RWPE1 (cell line): ENCODE data around the gene TNFRSF6B.

Source experiments
- CTCF ChIA-PET: fragments of 350-600 bp; sonication (Branson Sonifier 250); formaldehyde crosslinking; extraction: SDS; loops from one replicate; lab custom pipeline; 2021; lab: Yijun Ruan, JAX
- POLR2A ChIA-PET: fragments of 400-600 bp; formaldehyde crosslinking; extraction: SDS; loops from one replicate; lab custom pipeline; 2020; ENCODE audit warnings: antibody characterized with exemption; ENCODE audit not compliant: low non-redundant PET; lab: Yijun Ruan, JAX
- DNase-seq: peaks from one replicate; pipeline ENCODE4 v3.0.0; 2012; ENCODE audit warnings: low spot score
- H3K27ac ChIP-seq: fragments of 450-650 bp; 2 replicates; pipeline ENCODE4 v1.5.1; 2017
- TF ChIP-seq, protein P1 (sequence below): fragments of 450-650 bp; conservative IDR thresholded peaks from 2 replicates; pipeline ENCODE4 v1.5.1; 2017; ENCODE audit warnings: low read depth, mild to moderate bottlenecking

Gene TNFRSF6B

DNA sequence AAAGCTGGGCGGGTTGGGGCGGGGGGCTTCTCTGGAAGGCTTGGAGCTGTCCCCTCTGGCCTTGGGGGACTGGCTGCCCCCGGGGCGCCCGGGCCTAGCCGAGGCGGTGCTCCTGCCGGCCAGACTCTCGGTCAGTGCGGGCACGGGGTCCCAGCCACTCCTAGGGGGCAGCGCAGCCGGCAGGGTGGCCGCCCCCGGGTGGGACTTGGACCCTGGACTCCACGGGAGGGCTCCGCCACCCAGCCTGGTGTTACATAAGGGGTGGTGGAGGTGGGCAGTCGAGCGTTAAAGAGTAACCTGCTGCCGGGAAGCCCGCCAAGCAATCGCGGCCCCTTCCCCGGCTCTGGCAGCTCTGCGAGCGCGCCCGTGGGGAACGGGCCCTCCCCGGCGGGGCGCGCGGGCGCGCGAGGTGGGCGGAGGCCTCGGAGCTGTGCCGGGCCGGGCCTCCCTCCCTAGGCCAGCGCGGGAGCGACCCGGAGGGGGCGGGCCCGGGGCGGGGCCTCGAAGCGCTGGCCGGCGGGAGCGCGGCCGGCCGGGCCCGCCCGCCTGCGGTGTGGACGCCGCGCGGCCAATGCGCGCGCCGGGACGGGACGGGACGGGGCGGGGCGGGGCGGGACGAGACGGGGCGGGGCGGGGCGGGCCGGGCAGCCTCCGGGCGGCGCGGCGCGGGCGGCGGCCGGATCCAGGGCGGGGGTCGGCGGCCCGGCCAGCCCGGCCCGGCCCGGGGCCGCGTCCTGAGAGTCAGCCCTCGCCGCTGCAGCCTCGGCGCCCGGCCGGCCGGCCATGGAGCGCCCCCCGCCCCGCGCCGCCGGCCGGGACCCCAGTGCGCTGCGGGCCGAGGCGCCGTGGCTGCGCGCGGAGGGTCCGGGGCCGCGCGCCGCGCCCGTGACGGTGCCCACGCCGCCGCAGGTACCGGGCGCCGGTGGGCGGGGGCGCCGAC is 42.9 kb downstream of the TNFRSF6B start, which contains the start of gene SLC2A4RG:
Gene SLC2A4RG (plus strand): TSS at position 647 of the 940 bp plus-strand sequence. CDS start 137 bp downstream, at position 784.
- POLR2A ChIA-PET, result interaction anchor here (0.6 kb wide), 1 partner anchor 11 kb away, joined by 10 read pairs; no protein-coding TSS in a partner anchor
- H3K27ac ChIP-seq, result peak within 1 kb of the TSS; percentile 99
- TF ChIP-seq, protein P1, sequence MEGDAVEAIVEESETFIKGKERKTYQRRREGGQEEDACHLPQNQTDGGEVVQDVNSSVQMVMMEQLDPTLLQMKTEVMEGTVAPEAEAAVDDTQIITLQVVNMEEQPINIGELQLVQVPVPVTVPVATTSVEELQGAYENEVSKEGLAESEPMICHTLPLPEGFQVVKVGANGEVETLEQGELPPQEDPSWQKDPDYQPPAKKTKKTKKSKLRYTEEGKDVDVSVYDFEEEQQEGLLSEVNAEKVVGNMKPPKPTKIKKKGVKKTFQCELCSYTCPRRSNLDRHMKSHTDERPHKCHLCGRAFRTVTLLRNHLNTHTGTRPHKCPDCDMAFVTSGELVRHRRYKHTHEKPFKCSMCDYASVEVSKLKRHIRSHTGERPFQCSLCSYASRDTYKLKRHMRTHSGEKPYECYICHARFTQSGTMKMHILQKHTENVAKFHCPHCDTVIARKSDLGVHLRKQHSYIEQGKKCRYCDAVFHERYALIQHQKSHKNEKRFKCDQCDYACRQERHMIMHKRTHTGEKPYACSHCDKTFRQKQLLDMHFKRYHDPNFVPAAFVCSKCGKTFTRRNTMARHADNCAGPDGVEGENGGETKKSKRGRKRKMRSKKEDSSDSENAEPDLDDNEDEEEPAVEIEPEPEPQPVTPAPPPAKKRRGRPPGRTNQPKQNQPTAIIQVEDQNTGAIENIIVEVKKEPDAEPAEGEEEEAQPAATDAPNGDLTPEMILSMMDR, result no peak
- DNase-seq, result peak; percentile 98
- CTCF ChIA-PET, result interaction anchor here (2.0 kb wide), 1 partner anchor 32 kb away, joined by 8 read pairs; the partner anchor contains the start of genes ARFRP1 and ZGPAT

DNA sequence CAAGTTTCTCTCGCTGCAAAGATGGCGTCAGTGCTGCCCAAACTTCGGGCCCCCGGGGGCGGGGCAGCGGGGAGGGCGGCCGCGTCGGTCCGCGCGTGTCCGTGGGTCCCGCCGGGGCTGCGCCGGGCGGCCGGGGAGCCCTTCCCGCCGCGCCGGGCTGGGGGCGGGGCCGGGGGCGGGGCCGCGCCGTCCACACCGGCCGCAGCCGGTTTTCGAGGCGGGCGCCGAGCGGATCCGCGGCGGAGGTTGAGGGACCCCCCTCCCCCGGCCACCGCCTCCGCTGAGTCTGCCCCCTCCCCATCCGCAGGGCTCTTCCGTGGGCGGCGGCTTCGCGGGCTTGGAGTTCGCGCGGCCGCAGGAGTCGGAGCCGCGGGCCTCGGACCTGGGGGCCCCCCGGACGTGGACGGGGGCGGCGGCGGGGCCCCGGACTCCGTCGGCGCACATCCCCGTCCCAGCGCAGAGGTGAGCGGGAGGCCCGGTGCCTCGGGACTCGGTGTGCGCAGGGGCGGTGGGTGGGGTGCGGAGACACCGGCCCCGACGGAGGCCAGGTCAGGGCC is 43.7 kb downstream of the TNFRSF6B start:
- DNase-seq, result peak; percentile 68
- ChIA-PET CTCF (interaction anchor here (0.6 to 1.3 kb wide), 2 partner anchors 33 to 124 kb away, joined by 4 to 5 read pairs; partner anchors contain the start of gene ARFRP1), POLR2A (interaction anchor here (1.2 kb wide), 1 partner anchor 32 kb away, joined by 6 read pairs; the partner anchor contains the start of genes ARFRP1 and ZGPAT)
- TF ChIP-seq, protein P1, result no peak
- H3K27ac ChIP-seq, result peak overlapping the region; percentile 99

DNA sequence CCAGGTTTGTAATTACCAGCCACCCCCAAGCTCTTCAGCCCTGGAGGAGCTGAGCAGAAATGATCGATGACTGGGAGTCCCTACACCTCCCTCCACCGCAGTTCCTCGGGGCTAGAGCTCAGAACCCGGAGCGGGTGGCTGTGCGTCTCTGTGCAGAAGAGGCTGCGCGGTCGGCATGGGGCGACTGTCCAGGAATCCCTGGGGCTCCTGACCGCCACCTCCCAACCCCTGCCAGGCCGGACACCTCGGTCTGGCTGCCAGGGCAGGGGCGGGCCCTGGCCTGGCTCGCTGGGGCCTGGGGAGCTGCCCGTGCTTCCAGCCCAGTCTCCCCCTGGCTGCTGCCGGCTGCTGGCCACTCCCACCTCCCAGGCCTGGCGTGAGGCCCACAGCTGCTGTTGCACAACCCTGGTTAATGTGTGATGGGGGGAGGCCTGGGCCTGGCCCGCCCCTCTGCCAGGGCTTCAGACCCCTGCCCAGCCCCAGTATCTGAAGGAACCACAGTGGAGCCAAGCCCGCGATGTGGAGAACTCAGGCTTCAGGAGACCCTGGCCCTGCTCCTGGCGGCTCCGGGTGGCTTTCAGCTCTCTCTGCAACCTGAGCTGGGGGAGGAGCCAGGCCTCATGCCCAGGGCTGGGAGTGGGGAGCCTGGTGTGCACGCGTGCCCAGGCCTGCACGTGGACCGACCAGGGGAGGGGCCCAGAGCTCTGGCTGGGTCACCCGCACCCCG is 44.3 kb downstream of the TNFRSF6B start:
- ChIA-PET POLR2A (interaction anchor here (0.5 to 1.2 kb wide), 4 partner anchors 26 to 195 kb away, joined by 3 to 6 read pairs (median 4); partner anchors contain the start of genes ARFRP1 and ZGPAT), CTCF (interaction anchor here (0.6 to 1.3 kb wide), 4 partner anchors 33 to 298 kb away, joined by 3 to 5 read pairs (median 4); partner anchors contain the start of gene ARFRP1)
- DNase-seq, result peak; percentile 97
- TF ChIP-seq, protein P1, result no peak
- H3K27ac ChIP-seq, result peak overlapping the region; percentile 99

DNA sequence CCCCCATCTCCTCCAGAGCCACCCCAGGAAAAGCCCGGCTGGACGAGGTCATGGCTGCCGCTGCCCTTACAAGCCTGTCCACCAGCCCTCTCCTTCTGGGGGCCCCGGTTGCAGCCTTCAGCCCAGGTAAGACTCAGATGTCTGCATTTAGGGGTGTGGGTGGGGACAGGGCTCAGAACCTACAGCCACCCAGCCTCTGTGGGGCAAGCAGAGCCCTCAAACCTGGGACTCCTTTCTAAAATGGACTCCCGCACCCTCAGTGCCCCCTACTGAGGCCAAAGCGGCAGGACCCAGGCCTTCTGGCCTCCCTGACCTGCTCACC is 44.9 kb downstream of the TNFRSF6B start:
- POLR2A ChIA-PET, result interaction anchor here (0.5 to 0.9 kb wide), 3 partner anchors 25 to 195 kb away, joined by 3 to 4 read pairs (median 3); no protein-coding TSS in a partner anchor
- peak overlapping the region; percentile 99 for H3K27ac ChIP-seq
- CTCF ChIA-PET, result interaction anchor here (1.0 to 1.3 kb wide), 3 partner anchors 34 to 297 kb away, joined by 3 to 4 read pairs (median 3); partner anchors contain the start of gene ARFRP1
- DNase-seq, result no peak
- TF ChIP-seq, protein P1, result no peak

DNA sequence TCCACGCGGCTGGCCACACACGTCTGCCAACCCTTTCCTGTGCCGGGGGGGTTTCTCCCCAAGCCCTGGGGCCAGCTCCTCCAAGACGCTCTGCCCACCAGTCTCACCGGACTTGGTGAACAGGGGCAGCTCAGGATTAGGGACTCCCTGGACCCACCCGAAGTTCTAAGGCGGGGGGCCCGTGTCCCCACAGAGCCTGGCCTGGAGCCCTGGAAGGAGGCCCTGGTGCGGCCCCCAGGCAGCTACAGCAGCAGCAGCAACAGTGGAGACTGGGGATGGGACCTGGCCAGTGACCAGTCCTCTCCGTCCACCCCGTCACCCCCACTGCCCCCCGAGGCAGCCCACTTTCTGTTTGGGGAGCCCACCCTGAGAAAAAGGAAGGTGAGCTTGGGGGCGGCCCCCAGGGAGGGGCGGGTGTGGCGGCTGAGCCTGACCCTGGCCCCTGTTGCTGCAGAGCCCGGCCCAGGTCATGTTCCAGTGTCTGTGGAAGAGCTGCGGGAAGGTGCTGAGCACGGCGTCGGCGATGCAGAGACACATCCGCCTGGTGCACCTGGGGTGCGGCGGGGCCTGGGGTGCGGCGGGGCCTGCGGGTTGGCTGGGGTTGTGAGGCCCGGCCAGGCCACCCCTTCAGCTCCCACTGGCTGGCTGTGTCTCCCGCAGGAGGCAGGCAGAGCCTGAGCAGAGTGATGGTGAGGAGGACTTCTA is 45.4 kb downstream of the TNFRSF6B start:
- peak overlapping the region; percentile 99 for H3K27ac ChIP-seq
- no peak for DNase-seq
- ChIA-PET POLR2A (interaction anchor here (0.5 to 1.2 kb wide), 3 partner anchors 34 to 196 kb away, joined by 3 to 5 read pairs (median 3); partner anchors contain the start of genes ARFRP1 and ZGPAT), CTCF (interaction anchor here (0.6 to 1.3 kb wide), 6 partner anchors 10 to 297 kb away, joined by 3 to 4 read pairs (median 3); partner anchors contain the start of gene ARFRP1)
- TF ChIP-seq, protein P1, result no peak
